Measurements from ENCODE around the gene SELENON. TPM values are rescaled to one million over a fixed set of nuclear protein-coding genes. Genes with fewer than 3 reads are reported as not detected.

The SELENON gene
- total and polyA plus RNA-seq, 2 experiments from 2014 or later = 26.7 to 37.7 TPM

DNA sequence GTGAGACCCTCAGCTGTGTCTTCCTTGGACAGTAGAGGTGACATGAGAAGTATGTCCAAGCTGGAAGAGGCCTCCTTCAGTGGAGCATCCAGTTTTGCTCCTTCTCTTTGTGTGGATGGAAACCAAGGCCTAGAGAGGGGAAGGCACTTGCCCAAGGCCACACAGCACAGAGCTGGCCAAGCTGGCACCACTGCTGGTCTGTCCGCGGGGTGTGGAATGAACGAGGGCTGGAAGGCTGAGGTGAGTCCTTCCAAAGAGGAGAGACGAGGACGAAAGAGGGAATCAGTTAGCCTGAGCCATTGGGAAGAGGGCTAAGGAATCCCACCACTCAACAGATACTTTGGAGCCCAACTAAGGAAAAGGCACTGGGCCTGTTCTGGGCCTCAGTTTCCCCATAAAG lies 27.8 kb upstream of the SELENON start:
- H3K27me3 ChIP-seq = no peaks in the 10 kb centered on the region
- no peak for DNase-seq (ENCODE audit: low spot score)
- H2AFZ ChIP-seq = no peak overlapping the region
- no peaks in the 10 kb centered on the region for H4K20me1 ChIP-seq (ENCODE audit: insufficient read depth, poor library complexity, severe bottlenecking)
- H3K4me1 ChIP-seq (ENCODE audit: insufficient read depth) = peaks cover 60% of the 10 kb centered on the region
- H3K27ac ChIP-seq = peak overlapping the region; percentile 80
- H3K9me2 ChIP-seq (replicated peaks; ENCODE audit: insufficient read depth) = no peaks in the 10 kb centered on the region
- no peaks in the 10 kb centered on the region for H3K36me3 ChIP-seq (replicated peaks; ENCODE audit: insufficient read depth, low read depth)
- peak overlapping the region; percentile 67 for H3K4me2 ChIP-seq
- H3K9me3 ChIP-seq (ENCODE audit: low read depth) = no peaks in the 10 kb centered on the region
- 99% methylated on average over 5 of the region's 5 CpGs for WGBS (ENCODE audit: low lambda C conversion rate, missing lambda C conversion rate)
- TF ChIP-seq EZH2phosphoT487 (IDR thresholded peaks at IDR 0.05; ENCODE audit: low read depth, severe bottlenecking, unreplicated experiment) (no peak), EZH2 (IDR thresholded peaks at IDR 0.05; ENCODE audit: borderline replicate concordance) (no peak)
- TF ChIP-seq, protein P1, sequence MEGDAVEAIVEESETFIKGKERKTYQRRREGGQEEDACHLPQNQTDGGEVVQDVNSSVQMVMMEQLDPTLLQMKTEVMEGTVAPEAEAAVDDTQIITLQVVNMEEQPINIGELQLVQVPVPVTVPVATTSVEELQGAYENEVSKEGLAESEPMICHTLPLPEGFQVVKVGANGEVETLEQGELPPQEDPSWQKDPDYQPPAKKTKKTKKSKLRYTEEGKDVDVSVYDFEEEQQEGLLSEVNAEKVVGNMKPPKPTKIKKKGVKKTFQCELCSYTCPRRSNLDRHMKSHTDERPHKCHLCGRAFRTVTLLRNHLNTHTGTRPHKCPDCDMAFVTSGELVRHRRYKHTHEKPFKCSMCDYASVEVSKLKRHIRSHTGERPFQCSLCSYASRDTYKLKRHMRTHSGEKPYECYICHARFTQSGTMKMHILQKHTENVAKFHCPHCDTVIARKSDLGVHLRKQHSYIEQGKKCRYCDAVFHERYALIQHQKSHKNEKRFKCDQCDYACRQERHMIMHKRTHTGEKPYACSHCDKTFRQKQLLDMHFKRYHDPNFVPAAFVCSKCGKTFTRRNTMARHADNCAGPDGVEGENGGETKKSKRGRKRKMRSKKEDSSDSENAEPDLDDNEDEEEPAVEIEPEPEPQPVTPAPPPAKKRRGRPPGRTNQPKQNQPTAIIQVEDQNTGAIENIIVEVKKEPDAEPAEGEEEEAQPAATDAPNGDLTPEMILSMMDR (IDR thresholded peaks at IDR 0.05; ENCODE audit: poor library complexity) = no peak
- no peak overlapping the region for H3K4me3 ChIP-seq
- no peaks in the 10 kb centered on the region for H3K79me2 ChIP-seq

DNA sequence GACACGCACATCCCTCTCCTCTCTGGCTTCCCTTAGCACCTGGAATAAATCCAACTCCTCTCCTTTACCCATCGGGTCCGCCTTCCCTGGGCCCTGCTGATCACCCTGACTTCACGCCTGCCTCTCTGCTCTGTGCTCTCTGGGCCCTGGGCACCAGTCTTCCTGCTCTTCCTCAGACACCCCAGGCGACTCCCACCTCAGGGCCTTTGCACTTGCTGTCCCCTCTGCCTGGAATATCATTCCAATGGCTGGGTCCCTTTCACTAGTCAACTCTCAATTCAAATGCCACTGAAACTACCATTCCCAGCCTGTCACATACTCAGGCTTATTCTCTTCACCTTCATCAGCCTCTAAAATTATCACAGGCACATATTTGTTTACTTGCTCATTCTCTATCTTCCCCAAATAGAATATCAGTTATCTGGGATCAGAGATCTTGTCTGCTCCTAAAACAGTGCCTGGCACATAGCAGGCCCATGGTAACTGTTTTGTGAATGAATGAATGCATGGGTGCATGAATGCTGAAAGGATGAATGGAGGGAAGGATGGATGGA lies 27.2 kb upstream of the SELENON start:
- Histone ChIP-seq H3K4me3 (no peak overlapping the region), H3K9me3 (ENCODE audit: low read depth) (no peaks in the 10 kb centered on the region), H3K36me3 (replicated peaks; ENCODE audit: insufficient read depth, low read depth) (no peaks in the 10 kb centered on the region), H3K4me1 (ENCODE audit: insufficient read depth) (peaks cover 60% of the 10 kb centered on the region), H3K4me2 (peak overlapping the region; percentile 67), H3K79me2 (no peaks in the 10 kb centered on the region), H3K27ac (peak overlapping the region; percentile 80), H3K9me2 (replicated peaks; ENCODE audit: insufficient read depth) (no peaks in the 10 kb centered on the region), H3K27me3 (no peaks in the 10 kb centered on the region), H2AFZ (no peak overlapping the region), H4K20me1 (ENCODE audit: insufficient read depth, poor library complexity, severe bottlenecking) (no peaks in the 10 kb centered on the region)
- TF ChIP-seq EZH2 (IDR thresholded peaks at IDR 0.05; ENCODE audit: borderline replicate concordance) = no peak
- 96% methylated on average over 5 of the region's 5 CpGs for WGBS (ENCODE audit: low lambda C conversion rate, missing lambda C conversion rate)
- no peak for DNase-seq (ENCODE audit: low spot score)

DNA sequence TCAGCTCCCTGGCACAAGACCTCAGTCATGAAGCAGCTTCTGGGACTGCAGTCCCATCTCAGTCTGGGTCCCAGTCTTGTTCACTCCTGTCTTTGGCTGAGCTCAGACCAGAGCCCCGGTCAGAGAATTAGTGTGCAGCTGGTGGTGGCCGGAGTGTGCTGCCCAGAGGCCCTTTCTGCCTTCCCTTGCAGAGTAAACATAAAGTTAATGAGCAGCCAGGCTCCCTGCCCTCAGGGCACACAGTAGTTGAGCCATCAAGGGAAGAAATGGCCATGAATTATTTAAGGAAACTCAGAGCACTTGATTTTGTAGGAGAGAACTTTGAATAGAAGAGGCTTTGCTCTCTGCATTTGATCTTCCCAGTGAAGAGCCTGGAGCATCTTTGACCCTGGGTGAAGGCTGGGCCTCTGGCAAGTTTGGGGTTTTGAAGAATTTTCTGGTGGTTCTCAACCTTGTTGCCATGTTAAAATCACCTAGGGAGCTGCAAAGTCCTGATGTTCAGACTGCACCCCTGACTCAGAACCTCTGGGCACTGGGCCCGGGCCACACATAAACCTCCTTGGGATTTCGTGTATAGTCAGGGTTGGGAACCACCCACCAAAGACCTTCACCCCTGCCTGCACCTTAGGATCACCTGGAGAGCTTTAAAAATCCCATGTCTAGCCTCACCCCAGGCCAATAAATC lies 26.4 kb upstream of the SELENON start:
- H3K4me2 ChIP-seq = peak overlapping the region; percentile 67
- no peak overlapping the region for H2AFZ ChIP-seq
- H3K4me3 ChIP-seq = no peak overlapping the region
- peak; percentile 75 for DNase-seq (ENCODE audit: low spot score)
- no peaks in the 10 kb centered on the region for H3K9me2 ChIP-seq (replicated peaks; ENCODE audit: insufficient read depth)
- no peaks in the 10 kb centered on the region for H3K27me3 ChIP-seq
- H3K36me3 ChIP-seq (replicated peaks; ENCODE audit: insufficient read depth, low read depth) = no peaks in the 10 kb centered on the region
- H3K27ac ChIP-seq = peak overlapping the region; percentile 82
- H3K9me3 ChIP-seq (ENCODE audit: low read depth) = no peaks in the 10 kb centered on the region
- no peaks in the 10 kb centered on the region for H4K20me1 ChIP-seq (ENCODE audit: insufficient read depth, poor library complexity, severe bottlenecking)
- H3K79me2 ChIP-seq = no peaks in the 10 kb centered on the region
- WGBS (ENCODE audit: low lambda C conversion rate, missing lambda C conversion rate) = 35% methylated on average over 4 of the region's 4 CpGs
- H3K4me1 ChIP-seq (ENCODE audit: insufficient read depth) = peaks cover 60% of the 10 kb centered on the region
- TF ChIP-seq, protein P1 (IDR thresholded peaks at IDR 0.05; ENCODE audit: poor library complexity) = no peak
- TF ChIP-seq EZH2 (IDR thresholded peaks at IDR 0.05; ENCODE audit: borderline replicate concordance) (no peak), EZH2phosphoT487 (IDR thresholded peaks at IDR 0.05; ENCODE audit: low read depth, severe bottlenecking, unreplicated experiment) (no peak)

DNA sequence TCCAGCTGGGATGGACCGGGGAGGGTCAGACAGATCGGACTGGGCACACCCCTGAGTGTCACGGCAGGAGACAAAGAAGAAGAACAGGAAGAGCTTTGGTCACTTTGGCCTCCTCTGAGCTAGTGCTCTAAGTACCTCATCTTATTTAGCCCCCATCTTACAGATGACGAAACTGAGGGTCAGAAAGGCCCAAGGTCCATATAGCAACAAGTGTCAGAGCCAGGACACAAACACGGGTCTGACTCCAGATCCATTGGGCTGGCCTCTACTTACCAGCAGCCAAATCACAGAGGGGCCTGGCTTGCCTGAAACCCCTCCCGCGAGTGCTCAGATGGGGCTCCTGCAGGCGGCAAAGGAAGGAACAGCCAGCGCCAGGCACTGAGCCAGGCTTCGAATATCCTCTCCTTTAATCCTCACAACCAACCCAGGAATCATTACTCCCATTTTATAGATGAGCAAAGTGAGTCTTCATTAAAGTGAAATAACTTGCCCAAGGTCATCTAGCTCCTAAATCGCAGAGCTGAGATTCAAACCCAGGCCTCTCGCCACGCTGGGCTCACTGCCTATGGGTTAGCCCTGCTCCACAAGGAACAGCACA lies 25.7 kb upstream of the SELENON start:
- H3K36me3 ChIP-seq (replicated peaks; ENCODE audit: insufficient read depth, low read depth) = no peaks in the 10 kb centered on the region
- no peaks in the 10 kb centered on the region for H3K9me2 ChIP-seq (replicated peaks; ENCODE audit: insufficient read depth)
- 83% methylated on average over 13 of the region's 13 CpGs for WGBS (ENCODE audit: low lambda C conversion rate, missing lambda C conversion rate)
- TF ChIP-seq EZH2phosphoT487 (IDR thresholded peaks at IDR 0.05; ENCODE audit: low read depth, severe bottlenecking, unreplicated experiment) (no peak), EZH2 (IDR thresholded peaks at IDR 0.05; ENCODE audit: borderline replicate concordance) (no peak)
- TF ChIP-seq, protein P1 (IDR thresholded peaks at IDR 0.05; ENCODE audit: poor library complexity) = no peak
- no peaks in the 10 kb centered on the region for H3K9me3 ChIP-seq (ENCODE audit: low read depth)
- peak overlapping the region; percentile 82 for H3K27ac ChIP-seq
- H3K27me3 ChIP-seq = no peaks in the 10 kb centered on the region
- DNase-seq (ENCODE audit: low spot score) = no peak
- H2AFZ ChIP-seq = no peak overlapping the region
- H3K4me1 ChIP-seq (ENCODE audit: insufficient read depth) = peaks cover 60% of the 10 kb centered on the region
- no peak overlapping the region for H3K4me3 ChIP-seq
- peak overlapping the region; percentile 67 for H3K4me2 ChIP-seq
- no peaks in the 10 kb centered on the region for H4K20me1 ChIP-seq (ENCODE audit: insufficient read depth, poor library complexity, severe bottlenecking)
- H3K79me2 ChIP-seq = no peaks in the 10 kb centered on the region

Measured in hepatocyte (in vitro differentiated cells).